ENCODE measurements around the gene CFAP47. TPM values are rescaled to one million over a fixed set of nuclear protein-coding genes. Genes with fewer than 3 reads are reported as not detected.
"Not testable (repeated sequence)": the region's sequence is repeated elsewhere in the genome, so short reads cannot be mapped to it uniquely, and the experiment has no call there.

The CFAP47 gene
- total and polyA plus RNA-seq, 10 donors = 0.03 to 0.33 (median 0.15) TPM; not detected in 5

DNA sequence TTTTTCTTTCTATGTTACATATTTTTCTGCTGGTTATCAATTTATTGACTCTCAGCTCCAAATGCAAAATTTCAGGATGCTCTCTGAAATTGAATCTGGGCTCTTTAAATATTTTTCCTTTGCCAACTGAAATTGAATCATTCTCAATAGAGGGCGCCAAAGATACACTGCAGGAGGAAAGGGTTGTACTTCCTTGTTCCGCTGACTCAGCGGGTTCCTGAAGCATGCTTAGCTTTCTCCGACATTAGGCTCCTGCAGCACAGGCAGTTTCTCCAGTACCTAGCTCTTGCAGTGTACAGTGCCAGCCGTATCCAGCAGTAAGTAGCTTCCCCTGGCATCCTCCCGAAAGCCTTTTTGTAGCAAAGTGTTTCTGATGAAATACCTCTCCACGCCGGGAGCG, 28.8 kb upstream of the CFAP47 start:
- Histone ChIP-seq H3K4me3 (no peak overlapping the region), H3K9me3 (no peaks in the 10 kb centered on the region), H3K36me3 (no peaks in the 10 kb centered on the region), H3K4me1 (no peaks in the 10 kb centered on the region), H3K27ac (no peak overlapping the region), H3K27me3 (replicated peaks in 1 of 7) (no peaks in the 10 kb centered on the region)
- DNase-seq = no peak
- TF ChIP-seq, protein P1, sequence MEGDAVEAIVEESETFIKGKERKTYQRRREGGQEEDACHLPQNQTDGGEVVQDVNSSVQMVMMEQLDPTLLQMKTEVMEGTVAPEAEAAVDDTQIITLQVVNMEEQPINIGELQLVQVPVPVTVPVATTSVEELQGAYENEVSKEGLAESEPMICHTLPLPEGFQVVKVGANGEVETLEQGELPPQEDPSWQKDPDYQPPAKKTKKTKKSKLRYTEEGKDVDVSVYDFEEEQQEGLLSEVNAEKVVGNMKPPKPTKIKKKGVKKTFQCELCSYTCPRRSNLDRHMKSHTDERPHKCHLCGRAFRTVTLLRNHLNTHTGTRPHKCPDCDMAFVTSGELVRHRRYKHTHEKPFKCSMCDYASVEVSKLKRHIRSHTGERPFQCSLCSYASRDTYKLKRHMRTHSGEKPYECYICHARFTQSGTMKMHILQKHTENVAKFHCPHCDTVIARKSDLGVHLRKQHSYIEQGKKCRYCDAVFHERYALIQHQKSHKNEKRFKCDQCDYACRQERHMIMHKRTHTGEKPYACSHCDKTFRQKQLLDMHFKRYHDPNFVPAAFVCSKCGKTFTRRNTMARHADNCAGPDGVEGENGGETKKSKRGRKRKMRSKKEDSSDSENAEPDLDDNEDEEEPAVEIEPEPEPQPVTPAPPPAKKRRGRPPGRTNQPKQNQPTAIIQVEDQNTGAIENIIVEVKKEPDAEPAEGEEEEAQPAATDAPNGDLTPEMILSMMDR (IDR thresholded peaks at IDR 0.05 in 8 of 11, conservative IDR thresholded peaks at IDR 0.05 in 3 of 11) = peak in 4 of 11 experiments; percentile 17 to 38 (median 32)
- TF ChIP-seq POLR2AphosphoS5 (IDR thresholded peaks at IDR 0.05) = no peak
- intact Hi-C loops (cut with DNase I; ENCODE audit: low total_unique reads) = no loop called here
- 26 to 68% (median 57%) methylated on average over 5 to 9 of the region's 9 CpGs for whole genome bisulfite sequencing, 5 donors

DNA sequence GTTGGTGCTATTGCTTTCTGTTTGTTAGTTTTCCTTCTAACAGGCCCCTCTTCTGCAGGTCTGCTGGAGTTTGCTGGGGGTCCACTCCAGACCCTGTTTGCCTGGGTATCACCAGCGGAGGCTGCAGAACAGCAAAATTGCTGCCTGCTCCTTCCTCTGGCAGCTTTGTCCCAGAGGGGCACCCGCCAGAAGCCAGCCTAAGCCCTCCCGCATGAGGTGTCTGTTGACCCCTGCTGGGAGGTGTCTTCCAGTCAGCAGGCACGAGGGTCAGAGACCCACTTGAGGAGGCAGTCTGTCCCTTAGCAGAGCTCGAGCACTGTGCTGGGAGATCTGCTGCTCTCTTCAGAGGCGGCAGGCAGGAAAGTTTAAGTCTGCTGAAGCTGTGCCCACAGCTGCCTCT, 67.3 kb downstream of the CFAP47 start:
- peak; percentile 49 for DNase-seq
- not testable (repeated sequence) for H3K4me3 ChIP-seq

DNA sequence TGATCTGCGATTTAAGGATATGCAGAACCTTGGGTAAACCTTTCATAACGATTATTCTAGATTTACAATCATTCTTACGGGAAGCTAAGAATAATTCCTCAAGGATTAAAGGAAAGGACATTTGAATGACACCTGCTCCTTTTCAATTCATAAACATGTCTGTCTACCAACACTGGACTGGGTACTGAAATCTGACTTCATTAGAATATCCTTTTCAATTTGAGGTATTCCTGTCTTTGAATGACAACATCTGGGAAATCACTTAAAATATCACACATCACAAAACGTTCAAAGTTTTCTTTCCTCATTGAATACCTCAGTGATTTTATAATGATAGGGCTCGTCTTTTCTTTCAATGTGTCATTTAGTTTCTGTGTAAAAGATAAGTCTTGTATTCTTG, 87.7 kb downstream of the CFAP47 start:
- Histone ChIP-seq H3K27me3 (replicated peaks in 1 of 7) (no peaks in the 10 kb centered on the region), H3K36me3 (no peaks in the 10 kb centered on the region), H3K9me3 (peaks cover 0 to 2% (median 0%) of the 10 kb centered on the region in 8 donors), H3K27ac (no peak overlapping the region), H3K4me1 (no peaks in the 10 kb centered on the region), H3K4me3 (no peak overlapping the region)
- intact Hi-C loops (cut with DNase I; ENCODE audit: low total_unique reads) = no loop called here
- DNase-seq = no peak
- WGBS, 5 donors = 51 to 81% (median 68%) methylated on average over 5 of the region's 5 CpGs
- TF ChIP-seq POLR2A (IDR thresholded peaks at IDR 0.05) = no peak
- TF ChIP-seq POLR2AphosphoS5 (IDR thresholded peaks at IDR 0.05) = no peak
- TF ChIP-seq, protein P1 (IDR thresholded peaks at IDR 0.05 in 8 of 11, conservative IDR thresholded peaks at IDR 0.05 in 3 of 11) = no peak

More for the DNA sequence above, 67.3 kb downstream of the CFAP47 start:
- H3K4me1 ChIP-seq; H3K27me3 ChIP-seq (replicated peaks in 1 of 7); intact Hi-C loops (cut with DNase I; ENCODE audit: low total_unique reads); H3K27ac ChIP-seq; H3K9me3 ChIP-seq; H3K36me3 ChIP-seq: not testable (repeated sequence)
- WGBS, 5 donors = 67 to 93% (median 78%) methylated on average over 1 to 6 of the region's 6 CpGs

DNA sequence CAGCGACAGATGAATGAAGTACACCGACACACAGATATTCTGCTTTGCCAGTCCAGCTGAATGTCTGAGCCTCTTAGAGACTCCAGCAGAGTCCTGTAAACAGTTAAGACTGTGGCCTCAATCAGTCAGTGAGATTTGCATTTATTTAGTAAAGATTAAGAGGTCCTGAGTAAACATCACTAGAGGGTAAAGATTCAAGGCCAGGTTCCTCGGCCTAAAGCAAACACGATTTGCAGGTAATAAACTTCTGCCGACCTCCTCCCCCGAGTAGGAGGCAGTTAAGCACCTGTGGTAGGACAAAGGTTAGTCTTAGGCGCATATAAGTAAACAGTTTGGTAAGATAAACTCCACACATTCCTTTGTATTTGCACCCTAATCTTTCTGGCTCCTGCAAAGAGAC, 99.6 kb downstream of the CFAP47 start:
- Histone ChIP-seq H3K4me1 (no peaks in the 10 kb centered on the region), H3K4me3 (no peak overlapping the region), H3K27ac (no peak overlapping the region), H3K36me3 (no peaks in the 10 kb centered on the region), H3K27me3 (replicated peaks in 1 of 7) (no peaks in the 10 kb centered on the region), H3K9me3 (peaks cover 0 to 5% (median 0%) of the 10 kb centered on the region in 8 donors)
- intact Hi-C loops (cut with DNase I; ENCODE audit: low total_unique reads) = no loop called here
- 54 to 79% (median 75%) methylated on average over 7 of the region's 7 CpGs for WGBS, 5 donors
- DNase-seq = no peak
- TF ChIP-seq, protein P1 (IDR thresholded peaks at IDR 0.05 in 8 of 11, conservative IDR thresholded peaks at IDR 0.05 in 3 of 11) = no peak
- TF ChIP-seq POLR2AphosphoS5 (IDR thresholded peaks at IDR 0.05) (no peak), POLR2A (IDR thresholded peaks at IDR 0.05) (no peak)

DNA sequence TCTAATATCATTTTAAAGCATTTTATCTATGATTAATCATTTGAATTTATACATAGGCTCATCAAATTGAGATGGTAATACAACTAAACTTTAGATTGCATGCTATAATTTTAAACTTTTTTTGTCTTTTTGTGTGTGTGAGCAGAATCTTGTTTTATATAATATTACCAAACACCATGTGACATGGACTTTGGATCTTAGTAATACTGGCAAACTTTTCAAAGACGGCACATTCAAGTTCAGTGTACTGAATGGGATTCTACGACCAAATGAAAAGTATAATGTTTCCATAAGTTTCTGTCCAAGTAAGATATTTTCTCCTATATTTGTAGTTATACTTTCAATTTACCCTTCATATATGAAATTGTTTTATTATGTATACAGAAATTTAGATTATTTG, 116.0 kb downstream of the CFAP47 start:
- WGBS, 5 donors = 76 to 100% (median 89%) methylated on average over 2 of the region's 2 CpGs
- Histone ChIP-seq H3K4me1 (no peaks in the 10 kb centered on the region), H3K9me3 (no peaks in the 10 kb centered on the region), H3K27me3 (replicated peaks in 1 of 7) (no peaks in the 10 kb centered on the region), H3K36me3 (no peaks in the 10 kb centered on the region), H3K4me3 (no peak overlapping the region), H3K27ac (no peak overlapping the region)
- no peak for DNase-seq
- TF ChIP-seq, protein P1 (IDR thresholded peaks at IDR 0.05 in 8 of 11, conservative IDR thresholded peaks at IDR 0.05 in 3 of 11) = no peak
- no peak for TF ChIP-seq POLR2A (IDR thresholded peaks at IDR 0.05)
- no peak for TF ChIP-seq POLR2AphosphoS5 (IDR thresholded peaks at IDR 0.05)
- intact Hi-C loops (cut with DNase I; ENCODE audit: low total_unique reads) = no loop called here

Data from spleen (tissue), 11 donors.